Caco-2 (cell line): Measurements from ENCODE around the gene NNAT. TPM values are rescaled to one million over a fixed set of nuclear protein-coding genes. Genes with fewer than 3 reads are reported as not detected.

Experiments used
- BruUV-seq: library from RNA; stranded (reverse); fragments of 400-500 nt; replicated peaks from 2 replicates; lab custom pipeline; 2021; lab: Mats Ljungman, UMichigan
- CTCF ChIA-PET: fragments of 300-600 bp; sonication (Branson Sonifier 250); formaldehyde crosslinking; loops from one replicate; lab custom pipeline; 2022; ENCODE audit warnings: antibody characterized with exemption; lab: Charles Lee
- POLR2A ChIA-PET: fragments of 300-600 bp; sonication (Branson Sonifier 250); formaldehyde crosslinking; loops from one replicate; lab custom pipeline; 2022; ENCODE audit warnings: antibody characterized with exemption; lab: Charles Lee
- DNase-seq, 2 experiments: peaks; one replicate each; pipeline versions ENCODE4 v3.0.0 to v3.0.0-alpha.2; 2020 to 2022
- H3K27me3 ChIP-seq: replicated peaks from 2 replicates; pipeline ENCODE4 v1.6.0; 2011; ENCODE audit warnings: low read length; ENCODE audit not compliant: control insufficient read depth, insufficient read depth
- H3K36me3 ChIP-seq: 2 replicates; pipeline ENCODE4 v1.5.1; 2011; ENCODE audit warnings: low read length; ENCODE audit not compliant: control insufficient read depth, insufficient read depth
- H3K4me1 ChIP-seq: fragments of 250-450 bp; sonication (Bioruptor Pico); 2 replicates; pipeline ENCODE4 v1.5.1; 2020; ENCODE audit warnings: mild to moderate bottlenecking
- H3K4me3 ChIP-seq: 2 replicates; pipeline ENCODE4 v1.5.1; 2011; ENCODE audit warnings: low read depth, mild to moderate bottlenecking, control low read depth, low read length
- H3K9me3 ChIP-seq: fragments of 250-450 bp; sonication (Bioruptor Pico); 2 replicates; pipeline ENCODE4 v1.5.1; 2020; ENCODE audit warnings: mild to moderate bottlenecking, moderate library complexity
- H3K27ac Mint-ChIP-seq: one replicate; pipeline ENCODE4 v1.8.0; 2022; ENCODE audit warnings: mixed read lengths; ENCODE audit not compliant: unreplicated experiment
- H3K27me3 Mint-ChIP-seq: one replicate; pipeline ENCODE4 v1.8.0; 2022; ENCODE audit warnings: mixed read lengths; ENCODE audit not compliant: insufficient read depth, unreplicated experiment
- H3K36me3 Mint-ChIP-seq: one replicate; pipeline ENCODE4 v1.8.0; 2022; ENCODE audit warnings: mild to moderate bottlenecking, mixed read lengths; ENCODE audit not compliant: insufficient read depth, unreplicated experiment
- H3K4me1 Mint-ChIP-seq: one replicate; pipeline ENCODE4 v1.8.0; 2022; ENCODE audit warnings: low read depth, mixed read lengths; ENCODE audit not compliant: unreplicated experiment
- H3K4me3 Mint-ChIP-seq: one replicate; pipeline ENCODE4 v1.8.0; 2022; ENCODE audit warnings: mild to moderate bottlenecking, moderate library complexity, mixed read lengths; ENCODE audit not compliant: unreplicated experiment
- H3K9me3 Mint-ChIP-seq: one replicate; pipeline ENCODE4 v1.8.0; 2022; ENCODE audit warnings: mixed read lengths; ENCODE audit not compliant: unreplicated experiment
- intact Hi-C: fragments of 100-400 bp; cut with micrococcal nuclease; formaldehyde crosslinking; loops from one replicate; pipeline ENCODE4 v1.10.0; 2022; ENCODE audit not compliant: unreplicated experiment
- total RNA-seq: library from RNA; stranded (reverse); gene quantifications from 2 replicates; pipeline ENCODE4 v1.2.3, GENCODE V29; 2022
- TF ChIP-seq, protein P1 (sequence below), 2 experiments: fragments of 200-600 bp in 1 of 2; IDR thresholded peaks; 1 replicate in 1 of 2; 2 replicates in 1 of 2; pipeline versions ENCODE4 v1.5.1 to v1.8.0; 2011 to 2022; ENCODE audit warnings: antibody characterized with exemption in 1 of 2, control low read depth in 1 of 2, inconsistent platforms in 1 of 2, low read depth in 1 of 2, low read length in 1 of 2, mild to moderate bottlenecking in 1 of 2, moderate library complexity in 1 of 2; ENCODE audit not compliant: insufficient read depth in 1 of 2, severe bottlenecking in 1 of 2, unreplicated experiment in 1 of 2

The NNAT gene
- total RNA-seq, 1 experiment from 2014 or later, result not detected

GRCh38 chr20:37558306-37558705 lies 37.3 kb downstream of the NNAT start:
- Mint-ChIP-seq H3K36me3 (no peaks in the 10 kb centered on the region), H3K9me3 (no peaks in the 10 kb centered on the region), H3K4me3 (no peak overlapping the region), H3K27ac (no peak overlapping the region), H3K27me3 (no peaks in the 10 kb centered on the region), H3K4me1 (peaks cover 7% of the 10 kb centered on the region)
- ChIA-PET POLR2A (no interaction called here), CTCF (no interaction called here)
- no peak overlapping the region for H3K4me3 ChIP-seq
- no peaks in the 10 kb centered on the region for H3K9me3 ChIP-seq
- TF ChIP-seq, protein P1, sequence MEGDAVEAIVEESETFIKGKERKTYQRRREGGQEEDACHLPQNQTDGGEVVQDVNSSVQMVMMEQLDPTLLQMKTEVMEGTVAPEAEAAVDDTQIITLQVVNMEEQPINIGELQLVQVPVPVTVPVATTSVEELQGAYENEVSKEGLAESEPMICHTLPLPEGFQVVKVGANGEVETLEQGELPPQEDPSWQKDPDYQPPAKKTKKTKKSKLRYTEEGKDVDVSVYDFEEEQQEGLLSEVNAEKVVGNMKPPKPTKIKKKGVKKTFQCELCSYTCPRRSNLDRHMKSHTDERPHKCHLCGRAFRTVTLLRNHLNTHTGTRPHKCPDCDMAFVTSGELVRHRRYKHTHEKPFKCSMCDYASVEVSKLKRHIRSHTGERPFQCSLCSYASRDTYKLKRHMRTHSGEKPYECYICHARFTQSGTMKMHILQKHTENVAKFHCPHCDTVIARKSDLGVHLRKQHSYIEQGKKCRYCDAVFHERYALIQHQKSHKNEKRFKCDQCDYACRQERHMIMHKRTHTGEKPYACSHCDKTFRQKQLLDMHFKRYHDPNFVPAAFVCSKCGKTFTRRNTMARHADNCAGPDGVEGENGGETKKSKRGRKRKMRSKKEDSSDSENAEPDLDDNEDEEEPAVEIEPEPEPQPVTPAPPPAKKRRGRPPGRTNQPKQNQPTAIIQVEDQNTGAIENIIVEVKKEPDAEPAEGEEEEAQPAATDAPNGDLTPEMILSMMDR (IDR thresholded peaks at IDR 0.05; ENCODE audit: insufficient read depth in 1 of 2, low read depth in 1 of 2, low read length in 1 of 2, severe bottlenecking in 1 of 2, unreplicated experiment in 1 of 2), result no peak
- peak in 1 of 2 experiments; percentile 39 for DNase-seq
- no TSS peak for BruUV-seq
- no peaks in the 10 kb centered on the region for H3K36me3 ChIP-seq
- no peaks in the 10 kb centered on the region for H3K27me3 ChIP-seq
- intact Hi-C loops, result no loop called here
- H3K4me1 ChIP-seq, result peaks cover 23% of the 10 kb centered on the region

DNA sequence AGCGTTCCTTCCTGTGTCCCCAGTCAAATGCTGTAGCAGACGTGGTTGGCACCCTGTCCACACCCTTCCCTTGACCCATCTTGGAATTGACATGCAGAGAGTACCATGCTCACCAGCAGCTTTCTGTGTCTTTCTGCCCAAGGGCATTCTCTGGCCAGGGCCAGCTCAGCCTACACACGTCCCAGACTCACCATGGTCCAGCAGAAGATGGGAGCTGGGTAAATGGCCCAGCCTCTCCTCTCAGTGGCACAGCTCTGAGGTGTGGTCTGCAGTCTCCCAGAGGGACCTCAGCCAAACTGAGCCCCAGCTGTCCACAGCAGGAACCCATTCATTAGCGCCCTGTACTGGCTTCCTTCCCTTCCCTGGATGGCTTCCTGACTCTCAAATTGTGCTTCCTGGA lies 37.7 kb downstream of the NNAT start:
- H3K9me3 Mint-ChIP-seq, result no peaks in the 10 kb centered on the region
- H3K36me3 ChIP-seq, result no peaks in the 10 kb centered on the region
- CTCF ChIA-PET, result no interaction called here

GRCh38 chr20:37559312-37560027 lies 38.4 kb downstream of the NNAT start:
- peaks cover 7% of the 10 kb centered on the region for H3K4me1 Mint-ChIP-seq
- H3K9me3 ChIP-seq, result no peaks in the 10 kb centered on the region
- no peak overlapping the region for H3K4me3 Mint-ChIP-seq
- no TSS peak for BruUV-seq
- H3K36me3 ChIP-seq, result no peaks in the 10 kb centered on the region
- ChIA-PET POLR2A (no interaction called here), CTCF (no interaction called here)
- no peaks in the 10 kb centered on the region for H3K27me3 Mint-ChIP-seq
- intact Hi-C loops, result no loop called here
- peak in 1 of 2 experiments; percentile 37 for DNase-seq
- peaks cover 33% of the 10 kb centered on the region for H3K4me1 ChIP-seq
- TF ChIP-seq, protein P1 (IDR thresholded peaks at IDR 0.05; ENCODE audit: insufficient read depth in 1 of 2, low read depth in 1 of 2, low read length in 1 of 2, severe bottlenecking in 1 of 2, unreplicated experiment in 1 of 2), result no peak
- H3K27ac Mint-ChIP-seq, result no peak overlapping the region
- H3K4me3 ChIP-seq, result no peak overlapping the region
- no peaks in the 10 kb centered on the region for H3K36me3 Mint-ChIP-seq
- no peaks in the 10 kb centered on the region for H3K9me3 Mint-ChIP-seq
- no peaks in the 10 kb centered on the region for H3K27me3 ChIP-seq

More for the DNA sequence above, 37.7 kb downstream of the NNAT start:
- Mint-ChIP-seq H3K36me3 (no peaks in the 10 kb centered on the region), H3K4me1 (peaks cover 7% of the 10 kb centered on the region), H3K4me3 (no peak overlapping the region), H3K27me3 (no peaks in the 10 kb centered on the region), H3K27ac (no peak overlapping the region)
- BruUV-seq, result no TSS peak
- POLR2A ChIA-PET, result no interaction called here
- no peak for DNase-seq
- Histone ChIP-seq H3K27me3 (no peaks in the 10 kb centered on the region), H3K4me3 (no peak overlapping the region), H3K9me3 (no peaks in the 10 kb centered on the region), H3K4me1 (peaks cover 28% of the 10 kb centered on the region)
- TF ChIP-seq, protein P1 (IDR thresholded peaks at IDR 0.05; ENCODE audit: insufficient read depth in 1 of 2, low read depth in 1 of 2, low read length in 1 of 2, severe bottlenecking in 1 of 2, unreplicated experiment in 1 of 2), result no peak
- intact Hi-C loops, result no loop called here
